GF-D8 (cell line): ENCODE measurements around the gene SNRPD3.
A peak's percentile ranks its signal among the peaks of the same experiment; 100 is the strongest.
"Not testable (repeated sequence)": the region's sequence is repeated elsewhere in the genome, so short reads cannot be mapped to it uniquely, and the experiment has no call there.

Experiments used
- DNase-seq: peaks from one replicate; lab custom pipeline; 2025; lab: John Stamatoyannopoulos, UW

The SNRPD3 gene

DNA sequence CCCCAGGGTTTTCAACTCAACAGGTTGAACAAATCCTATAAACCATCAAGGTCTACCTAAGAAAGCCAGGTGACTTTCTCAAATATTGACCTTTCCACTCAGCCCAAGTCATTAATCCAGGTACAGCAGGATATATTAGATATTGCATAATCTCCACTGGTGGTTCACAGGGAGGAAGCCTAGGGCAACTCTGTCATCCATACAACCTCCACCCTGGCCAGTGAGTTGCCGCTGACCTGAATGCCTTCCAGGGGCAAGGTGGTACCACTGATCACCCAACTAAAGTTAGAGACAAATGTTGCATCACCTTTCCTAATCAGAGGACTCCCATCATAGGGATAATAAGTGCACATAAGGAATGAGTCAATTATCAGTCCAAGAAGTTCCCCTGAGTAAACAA lies 23.7 kb upstream of the SNRPD3 start:
- DNase-seq: no peak

DNA sequence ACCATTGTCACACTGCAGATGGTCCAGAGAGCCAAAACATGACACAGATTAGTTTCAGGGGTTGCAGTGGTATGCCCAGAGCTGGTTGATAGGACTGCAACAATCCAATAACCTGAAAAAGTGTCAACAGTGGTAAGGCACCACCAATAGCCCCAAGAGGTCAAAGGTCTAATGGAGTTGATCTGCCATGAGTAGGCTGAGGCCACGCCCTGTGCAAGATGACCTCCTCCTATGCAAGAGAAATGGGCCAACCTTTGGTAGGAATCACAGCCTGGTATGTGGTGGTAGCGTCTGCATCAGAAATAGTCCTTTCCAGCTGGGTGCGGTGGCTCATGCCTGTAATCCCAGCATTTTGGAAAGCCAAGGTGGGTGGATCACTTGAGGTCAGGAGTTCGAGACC lies 20.5 kb upstream of the SNRPD3 start:
- DNase-seq: no peak

- DNase-seq: no peak
Measured at GRCh38 chr22:24536089-24536488, 19.7 kb upstream of the SNRPD3 start.

DNA sequence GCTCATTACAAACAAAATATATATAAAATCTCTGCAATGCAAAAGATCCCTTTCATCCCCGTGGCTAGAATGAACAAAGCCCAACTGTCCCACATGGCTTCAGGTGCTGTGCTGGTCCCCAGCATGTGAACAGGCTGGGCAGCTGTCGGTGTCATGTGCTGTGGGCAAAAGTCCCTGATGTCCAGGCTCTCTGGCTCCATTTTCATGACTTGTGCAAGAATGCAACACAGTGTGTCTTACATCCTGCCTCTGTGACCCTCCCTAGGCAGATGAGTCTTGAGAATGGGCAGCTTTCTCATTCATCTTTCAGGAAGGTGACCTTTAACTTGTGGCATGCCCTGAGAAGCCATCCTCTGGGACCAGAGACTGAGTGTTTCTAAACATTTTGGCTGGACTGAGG lies 15.3 kb upstream of the SNRPD3 start:
- no peak for DNase-seq

GRCh38 chr22:24541681-24542515 lies 13.9 kb upstream of the SNRPD3 start:
- peak; percentile 82 for DNase-seq

GRCh38 chr22:24542641-24543040 lies 13.2 kb upstream of the SNRPD3 start:
- DNase-seq: peak; percentile 76

GRCh38 chr22:24543185-24543601 lies 12.6 kb upstream of the SNRPD3 start:
- DNase-seq: no peak

GRCh38 chr22:24543679-24544243 lies 12.0 kb upstream of the SNRPD3 start:
- DNase-seq: no peak

- DNase-seq: no peak
Measured at GRCh38 chr22:24548812-24549211, 7.0 kb upstream of the SNRPD3 start.

GRCh38 chr22:24550028-24550901 lies 5.5 kb upstream of the SNRPD3 start:
- peak; percentile 48 for DNase-seq

GRCh38 chr22:24550902-24551435 lies 4.8 kb upstream of the SNRPD3 start:
- DNase-seq: peak; percentile 59

- not testable (repeated sequence) for DNase-seq
Measured at GRCh38 chr22:24552503-24553286, 3.1 kb upstream of the SNRPD3 start.

GRCh38 chr22:24553597-24554312 lies 2.0 kb upstream of the SNRPD3 start:
- DNase-seq: no peak

GRCh38 chr22:24554313-24555164 lies 1.3 kb upstream of the SNRPD3 start, which contains the start of gene GUCD1:
Gene GUCD1 (minus strand): TSS chr22:24555138. CDS start chr22:24554991, 147 bp downstream.
- DNase-seq: peak; percentile 42

GRCh38 chr22:24559471-24559870 lies 3.7 kb downstream of the SNRPD3 start:
- no peak for DNase-seq

GRCh38 chr22:24563246-24563645 lies 7.4 kb downstream of the SNRPD3 start:
- DNase-seq: no peak

DNA sequence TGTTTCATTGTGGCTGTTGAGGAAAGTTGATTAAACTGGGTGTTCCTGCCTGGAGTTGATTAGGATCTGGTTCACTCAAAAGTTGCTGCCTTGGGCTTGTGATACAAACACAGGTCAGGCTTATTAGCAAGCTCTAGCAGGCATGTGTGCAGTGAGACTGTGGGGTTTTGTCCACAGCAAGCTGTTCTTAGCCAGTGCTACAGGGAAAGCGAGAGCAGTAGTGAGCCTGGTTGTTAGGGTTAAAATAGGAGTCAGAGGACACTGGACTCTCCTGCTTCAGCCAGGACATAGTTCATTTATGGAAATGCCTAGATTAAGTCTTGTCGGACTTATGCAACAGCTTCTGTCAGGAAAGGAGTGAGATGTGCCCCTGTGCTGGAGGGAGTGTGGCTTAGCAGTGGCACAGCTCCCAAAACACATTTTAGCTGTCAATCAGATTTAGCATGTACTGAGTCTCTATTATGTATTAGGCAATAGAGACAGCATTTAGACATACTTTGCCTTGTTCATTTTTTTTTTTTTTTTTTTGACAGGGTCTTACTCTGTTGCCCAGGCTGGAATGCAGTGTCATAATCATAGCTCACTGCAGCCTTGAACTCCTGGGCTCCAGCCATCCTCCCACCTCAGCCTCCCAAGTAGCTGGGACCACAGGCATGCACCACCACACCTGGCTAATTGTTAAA lies 8.7 kb downstream of the SNRPD3 start:
- DNase-seq: no peak

DNA sequence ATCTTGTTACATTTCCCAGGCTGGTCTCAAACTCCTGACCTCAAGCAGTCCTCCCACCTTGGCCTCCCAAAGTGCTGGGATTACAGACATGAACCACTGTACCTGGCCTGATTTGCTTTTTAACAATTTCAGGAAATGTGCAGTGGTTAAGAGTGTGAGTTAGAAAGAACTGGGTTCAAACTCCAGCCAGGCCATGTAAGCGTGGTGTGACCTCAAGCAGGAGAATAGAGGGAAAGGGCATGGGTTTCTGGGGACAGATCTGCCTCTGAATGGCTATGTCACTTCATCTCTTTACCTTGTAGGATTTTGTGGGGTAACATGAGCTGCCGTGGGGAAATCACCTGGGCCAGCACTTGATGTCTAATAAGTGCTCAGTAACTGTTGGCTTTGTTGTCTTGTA lies 9.3 kb downstream of the SNRPD3 start:
- DNase-seq: no peak

DNA sequence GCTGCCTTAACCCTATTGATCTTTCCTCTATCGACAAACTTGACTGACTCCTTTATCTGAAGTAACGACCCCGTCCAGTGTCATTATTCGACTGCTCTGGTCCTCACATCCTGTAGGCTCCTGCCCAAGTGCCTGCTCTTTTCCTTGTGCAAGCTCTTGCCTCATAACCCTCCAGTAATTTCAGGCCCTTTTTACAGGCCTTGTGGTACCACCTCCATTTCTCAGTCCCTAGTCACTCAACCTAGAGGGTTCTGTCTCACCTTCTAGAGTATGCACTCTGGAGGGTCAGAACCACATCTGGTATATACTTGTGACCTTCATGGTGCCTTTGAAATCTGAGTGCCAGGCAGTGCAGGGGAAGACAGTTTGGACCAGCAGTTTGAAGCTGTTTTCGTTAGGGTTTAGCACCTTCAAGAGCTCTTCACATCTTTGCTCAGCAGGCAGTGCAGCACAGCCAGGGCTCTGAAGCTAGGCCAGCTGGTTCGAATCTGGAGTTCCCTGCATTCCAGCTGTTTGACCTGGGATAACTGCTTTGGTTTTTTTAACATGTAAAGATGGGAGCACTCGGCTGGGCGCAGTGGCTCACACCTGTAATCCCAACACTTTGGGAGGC lies 11.2 kb downstream of the SNRPD3 start:
- DNase-seq: no peak
